Transverse colon (tissue), 4 donors: ENCODE measurements around the gene FBXO34. TPM values are rescaled to one million over a fixed set of nuclear protein-coding genes. Genes with fewer than 3 reads are reported as not detected.
"Not testable (repeated sequence)": the region's sequence is repeated elsewhere in the genome, so short reads cannot be mapped to it uniquely, and the experiment has no call there.

Source experiments
- DNase-seq: peaks from one replicate; pipeline ENCODE4 v3.0.0-alpha.2; 2019
- H3K27ac ChIP-seq, 4 donors: fragments of 200-600 bp; sonication (generic); 2 replicates each; pipeline ENCODE4 v1.5.1; 2016 to 2018; ENCODE audit warnings: inconsistent platforms in 4 of 4
- H3K27me3 ChIP-seq: fragments of 200-600 bp; sonication (generic); 2 replicates; pipeline ENCODE4 v1.5.1; 2017; ENCODE audit warnings: inconsistent platforms
- H3K36me3 ChIP-seq, 4 donors: fragments of 200-600 bp; sonication (generic); 2 replicates each; pipeline ENCODE4 v1.5.1; 2017 to 2019; ENCODE audit warnings: inconsistent platforms in 4 of 4
- H3K4me1 ChIP-seq, 4 donors: fragments of 200-600 bp; sonication (generic); 2 replicates each; pipeline ENCODE4 v1.5.1; 2017 to 2020; ENCODE audit warnings: inconsistent platforms in 4 of 4
- H3K4me3 ChIP-seq, 4 donors: fragments of 200-600 bp; sonication (generic); 1 replicate in 1 of 4; 2 replicates in 3 of 4; pipeline versions ENCODE4 v1.5.1 to v1.6.1; 2017 to 2019; ENCODE audit warnings: inconsistent platforms in 4 of 4
- H3K9me3 ChIP-seq, 2 donors: fragments of 200-600 bp; sonication (generic); 2 replicates each; pipeline ENCODE4 v1.5.1; 2017 to 2019; ENCODE audit warnings: inconsistent platforms in 2 of 2
- CTCF ChIP-seq, 5 experiments: fragments of 200-600 bp in 3 of 5; fragments of 450-650 bp in 2 of 5; sonication (generic) in 3 of 5; IDR thresholded peaks; 1 replicate in 2 of 5; 2 replicates in 3 of 5; pipeline ENCODE4 v1.5.1; 2016 to 2017; ENCODE audit warnings: antibody characterized with exemption in 5 of 5, inconsistent platforms in 3 of 5, mild to moderate bottlenecking in 2 of 5, moderate library complexity in 1 of 5
- EP300 ChIP-seq: sonication (generic); formaldehyde crosslinking; IDR thresholded peaks from one replicate; pipeline ENCODE4 v1.6.1; 2017; ENCODE audit warnings: antibody characterized with exemption, low read depth
- POLR2A ChIP-seq: fragments of 450-650 bp; IDR thresholded peaks from one replicate; pipeline ENCODE4 v1.6.1; 2016; ENCODE audit warnings: antibody characterized with exemption, mild to moderate bottlenecking, moderate library complexity
- POLR2AphosphoS5 ChIP-seq, 3 donors: sonication (generic); formaldehyde crosslinking; IDR thresholded peaks; one replicate each; pipeline ENCODE4 v1.6.1; 2016; ENCODE audit warnings: antibody characterized with exemption in 3 of 3
- WGBS, 2 donors: methylation state at CpG; one replicate each; pipeline ENCODE4 v1.1.5; 2018; ENCODE audit warnings: low coverage in 1 of 2; 5-methylcytosine and 5-hydroxymethylcytosine counted together
- in situ Hi-C, 4 donors: fragments of 200-750 bp; cut with MboI; loops; one replicate each; pipeline versions ENCODE4 v1.15.0 to v1.15.1; 2017; ENCODE audit warnings: low sequenced_read_pairs in 3 of 4, low pct_ligation_motif_present in 1 of 4, low pct_unique_long_range_greater_than_20kb in 1 of 4
- intact Hi-C: fragments of 100-400 bp; cut with DNase I; formaldehyde crosslinking; loops from one replicate; pipeline ENCODE4 v1.15.1; 2023; ENCODE audit warnings: low total_unique reads
- total RNA-seq, 4 donors: library from RNA; depleted of rRNA; stranded (reverse); fragments of >200 nt; gene quantifications; one replicate each; pipeline ENCODE4 v1.1.0, GENCODE V29; 2016

FBXO34 gene
- total RNA-seq, 4 donors from 2014 or later: 34.2 to 129 (median 99.4) TPM

GRCh38 chr14:55341781-55342180 lies 70.6 kb downstream of the FBXO34 start:
- no peak overlapping the region for H3K4me3 ChIP-seq
- in situ Hi-C loops: no loop called here
- TF ChIP-seq CTCF (IDR thresholded peaks at IDR 0.05) (no peak), EP300 (no peak), POLR2AphosphoS5 (IDR thresholded peaks at IDR 0.05) (no peak), POLR2A (no peak)
- H3K27me3 ChIP-seq: no peaks in the 10 kb centered on the region
- no peaks in the 10 kb centered on the region for H3K9me3 ChIP-seq
- WGBS, 2 donors: 80 to 89% methylated on average over 2 of the region's 2 CpGs
- no peaks in the 10 kb centered on the region for H3K36me3 ChIP-seq
- H3K4me1 ChIP-seq: peaks cover 19 to 95% (median 44%) of the 10 kb centered on the region in 4 donors
- intact Hi-C loops: no loop called here
- peak overlapping the region in 1 of 4 donors; percentile 77 for H3K27ac ChIP-seq
- no peak for DNase-seq

GRCh38 chr14:55344582-55345163 lies 73.5 kb downstream of the FBXO34 start:
- WGBS, 2 donors: 56 to 60% methylated on average over 5 to 6 of the region's 6 CpGs
- TF ChIP-seq POLR2AphosphoS5 (IDR thresholded peaks at IDR 0.05): peak in 1 of 3 donors; percentile 14
- H3K9me3 ChIP-seq, intact Hi-C loops, in situ Hi-C loops, H3K4me3 ChIP-seq, H3K27me3 ChIP-seq, H3K36me3 ChIP-seq: not testable (repeated sequence)
- peak; percentile 64 for DNase-seq
- Histone ChIP-seq H3K27ac (peak overlapping the region; percentile 64 to 83 (median 76)), H3K4me1 (peaks cover 33 to 99% (median 58%) of the 10 kb centered on the region in 4 donors)

GRCh38 chr14:55347040-55347439 lies 75.8 kb downstream of the FBXO34 start:
- in situ Hi-C loops: no loop called here
- intact Hi-C loops: no loop called here
- Histone ChIP-seq H3K9me3 (no peaks in the 10 kb centered on the region), H3K4me1 (peaks cover 33 to 83% (median 57%) of the 10 kb centered on the region in 4 donors), H3K27me3 (no peaks in the 10 kb centered on the region), H3K36me3 (peaks cover 0 to 18% (median 8%) of the 10 kb centered on the region in 4 donors), H3K27ac (peak overlapping the region; percentile 64 to 83 (median 76)), H3K4me3 (no peak overlapping the region)
- TF ChIP-seq CTCF (IDR thresholded peaks at IDR 0.05): no peak
- TF ChIP-seq EP300: no peak
- no peak for TF ChIP-seq POLR2AphosphoS5 (IDR thresholded peaks at IDR 0.05)
- no peak for TF ChIP-seq POLR2A
- WGBS, 2 donors: 56 to 67% methylated on average over 1 of the region's 1 CpG
- DNase-seq: peak; percentile 30

GRCh38 chr14:55347748-55348147 lies 76.5 kb downstream of the FBXO34 start:
- TF ChIP-seq EP300 (no peak), CTCF (IDR thresholded peaks at IDR 0.05) (no peak), POLR2AphosphoS5 (IDR thresholded peaks at IDR 0.05) (no peak), POLR2A (no peak)
- intact Hi-C loops (no loop called here), in situ Hi-C loops (no loop called here)
- H3K4me3 ChIP-seq: no peak overlapping the region
- no peak for DNase-seq
- H3K36me3 ChIP-seq: peaks cover 0 to 22% (median 8%) of the 10 kb centered on the region in 4 donors
- H3K9me3 ChIP-seq: no peaks in the 10 kb centered on the region
- WGBS, 2 donors: 79 to 82% methylated on average over 3 of the region's 3 CpGs
- H3K27me3 ChIP-seq: no peaks in the 10 kb centered on the region
- H3K4me1 ChIP-seq: peaks cover 29 to 77% (median 52%) of the 10 kb centered on the region in 4 donors
- peak overlapping the region; percentile 64 to 83 (median 74) for H3K27ac ChIP-seq
